Pancreas (tissue), 10 donors: Measurements from ENCODE around the gene HTN3. TPM values are rescaled to one million over a fixed set of nuclear protein-coding genes. Genes with fewer than 3 reads are reported as not detected.
"Not testable (repeated sequence)": the region's sequence is repeated elsewhere in the genome, so short reads cannot be mapped to it uniquely, and the experiment has no call there.

Source experiments
- ATAC-seq, 4 donors: fragments of 200-7000 bp; cut with Tn5 transposase; one replicate each; pipeline versions ENCODE4 v1.8.0 to v1.9.1; 2020; ENCODE audit warnings: mild to moderate bottlenecking in 4 of 4, moderate library complexity in 4 of 4
- DNase-seq, 6 donors: peaks; one replicate each; pipeline ENCODE4 v3.0.0-alpha.2; 2020
- FAIRE-seq: peaks from 2 replicates; lab custom pipeline; 2012; peaks lifted over from hg19 to GRCh38; lab: Jason Lieb, UNC
- H3K27ac ChIP-seq, 4 donors: fragments of 200-600 bp; sonication (generic); 1 replicate in 3 of 4; 2 replicates in 1 of 4; pipeline versions ENCODE4 v1.5.0 to v1.8.0; 2020
- H3K27me3 ChIP-seq, 4 donors: fragments of 200-600 bp; one replicate each; pipeline ENCODE4 v1.8.0; 2021
- H3K36me3 ChIP-seq, 3 donors: fragments of 200-600 bp; sonication (generic) in 1 of 3; one replicate each; pipeline versions ENCODE4 v1.5.0 to v1.8.0; 2020 to 2021
- H3K4me1 ChIP-seq, 3 donors: fragments of 200-600 bp; one replicate each; pipeline ENCODE4 v1.8.0; 2021
- H3K4me3 ChIP-seq, 4 donors: fragments of 200-600 bp; sonication (generic) in 2 of 4; one replicate each; pipeline versions ENCODE4 v1.5.0 to v1.8.0; 2020 to 2021
- H3K9me3 ChIP-seq, 4 donors: fragments of 200-600 bp; one replicate each; pipeline ENCODE4 v1.8.0; 2021
- CTCF ChIP-seq, 4 donors: fragments of 200-600 bp; sonication (generic) in 3 of 4; IDR thresholded peaks; one replicate each; pipeline versions ENCODE4 v1.5.0 to v1.8.0; 2021; ENCODE audit warnings: antibody characterized with exemption in 4 of 4
- WGBS, 2 donors: extraction: QIAGEN DNeasy Blood & Tissue Kit; methylation state at CpG; one replicate each; pipeline ENCODE4 v1.1.7; 2013; 5-methylcytosine and 5-hydroxymethylcytosine counted together
- intact Hi-C, 3 donors: fragments of 100-400 bp; cut with DNase I; formaldehyde crosslinking; loops; one replicate each; pipeline versions ENCODE4 v1.11.1 to v1.14.2; 2022
- polyA plus RNA-seq, 2 donors: library from polyadenylated mRNA; stranded (reverse); fragments of 200-250 nt; gene quantifications; one replicate each; pipeline ENCODE4 v1.2.3, GENCODE V29; 2013
- total RNA-seq, 6 donors: library from RNA; stranded (reverse); fragmentation: NEBNext Ultra II Directional in 4 of 6; extraction: Animal tissue kit (Norgen Biotek cat#: 25700) in 4 of 6; gene quantifications; one replicate each; pipeline versions ENCODE4 v1.2.1 to v1.2.4, GENCODE V29; 2021 to 2023
- donor health status: healthy with polysubstance abuse.
- donor health status: DM: no; HTN: no; CAD: no; lungs with moderate emphysema.
- donor health status: DM: no; HTN: no; CAD: no.
- donor health status: control.
- donor health status: control.
- donor health status: Bipolar disorder and iron deficiency.
- donor health status: DM: yes; HTN: yes; CAD: no.
- donor health status: DM: no; HTN: no; CAD: no.
- donor health status: DM: no; HTN: no; CAD: no.
- donor health status: DM: yes; HTN: yes; CAD: no.

The HTN3 gene
- total and polyA plus RNA-seq, 8 donors: not detected

GRCh38 chr4:70023218-70023617 lies 5.0 kb upstream of the HTN3 start:
- WGBS, 2 donors: 65 to 75% methylated on average over 2 of the region's 2 CpGs
- no peaks in the 10 kb centered on the region for H3K27me3 ChIP-seq
- H3K36me3 ChIP-seq: no peaks in the 10 kb centered on the region
- no peaks in the 10 kb centered on the region for H3K9me3 ChIP-seq
- FAIRE-seq: no peak
- no peak for TF ChIP-seq CTCF (IDR thresholded peaks at IDR 0.05)
- ATAC-seq: no peak
- no peak overlapping the region for H3K27ac ChIP-seq
- H3K4me1 ChIP-seq: no peaks in the 10 kb centered on the region
- no peak for DNase-seq
- H3K4me3 ChIP-seq: no peak overlapping the region
- intact Hi-C loops: no loop called here

GRCh38 chr4:70027011-70027410 lies 1.2 kb upstream of the HTN3 start:
- H3K4me1 ChIP-seq: no peaks in the 10 kb centered on the region
- no peak overlapping the region for H3K27ac ChIP-seq
- intact Hi-C loops: no loop called here
- no peak overlapping the region for H3K4me3 ChIP-seq
- ATAC-seq: no peak
- no peaks in the 10 kb centered on the region for H3K36me3 ChIP-seq
- no peak for FAIRE-seq
- no peaks in the 10 kb centered on the region for H3K9me3 ChIP-seq
- 77 to 78% methylated on average over 5 of the region's 5 CpGs for WGBS, 2 donors
- no peak for DNase-seq
- H3K27me3 ChIP-seq: no peaks in the 10 kb centered on the region
- no peak for TF ChIP-seq CTCF (IDR thresholded peaks at IDR 0.05)

- intact Hi-C loops, H3K27ac ChIP-seq, H3K4me3 ChIP-seq, H3K36me3 ChIP-seq, H3K9me3 ChIP-seq, H3K27me3 ChIP-seq, FAIRE-seq, H3K4me1 ChIP-seq, ATAC-seq: not testable (repeated sequence)
- 89 to 90% methylated on average over 14 to 18 of the region's 18 CpGs for WGBS, 2 donors
- peak in 1 of 6 donors; percentile 46 for DNase-seq
Observed at GRCh38 chr4:70037559-70037958, 9.3 kb downstream of the HTN3 start.

- ATAC-seq, intact Hi-C loops, H3K4me1 ChIP-seq, DNase-seq, H3K9me3 ChIP-seq, H3K36me3 ChIP-seq, H3K4me3 ChIP-seq, H3K27me3 ChIP-seq, FAIRE-seq, H3K27ac ChIP-seq: not testable (repeated sequence)
Observed at GRCh38 chr4:70039928-70040327, 11.7 kb downstream of the HTN3 start.

- H3K4me1 ChIP-seq: no peaks in the 10 kb centered on the region
Observed at GRCh38 chr4:70041652-70042286, 13.5 kb downstream of the HTN3 start.

GRCh38 chr4:70050138-70050537 lies 21.9 kb downstream of the HTN3 start, which contains the start of gene HTN1:
Gene HTN1 (plus strand): TSS chr4:70050438. CDS start chr4:70053077, 2,639 bp downstream.
- H3K4me3 ChIP-seq, intact Hi-C loops, H3K36me3 ChIP-seq, H3K4me1 ChIP-seq, DNase-seq, H3K9me3 ChIP-seq, ATAC-seq, FAIRE-seq, H3K27ac ChIP-seq, H3K27me3 ChIP-seq: not testable (repeated sequence)
- WGBS, 2 donors: 80 to 84% methylated on average over 4 to 5 of the region's 6 CpGs

More at GRCh38 chr4:70041652-70042286, 13.5 kb downstream of the HTN3 start:
- intact Hi-C loops: no loop called here
- peak in 3 of 6 donors; percentile 27 to 33 (median 32) for DNase-seq
- ATAC-seq: peak in 3 of 4 donors; percentile 40 to 88 (median 86)
- FAIRE-seq: no peak
- Histone ChIP-seq H3K36me3 (no peaks in the 10 kb centered on the region), H3K27ac (peak overlapping the region in 1 of 4 donors; percentile 2), H3K4me3 (no peak overlapping the region), H3K9me3 (no peaks in the 10 kb centered on the region), H3K27me3 (no peaks in the 10 kb centered on the region)
- WGBS, 2 donors: 40 to 62% methylated on average over 7 of the region's 7 CpGs
- TF ChIP-seq CTCF (IDR thresholded peaks at IDR 0.05): no peak

- intact Hi-C loops, H3K4me3 ChIP-seq, H3K9me3 ChIP-seq, DNase-seq, H3K4me1 ChIP-seq, H3K27ac ChIP-seq, H3K36me3 ChIP-seq, FAIRE-seq, ATAC-seq, H3K27me3 ChIP-seq: not testable (repeated sequence)
- 38 to 68% methylated on average over 1 of the region's 1 CpG for WGBS, 2 donors
Observed at GRCh38 chr4:70056534-70056933, 28.3 kb downstream of the HTN3 start.
